Measurements from ENCODE around the gene CCNDBP1.
A peak's percentile ranks its signal among the peaks of the same experiment; 100 is the strongest.
"Not testable (repeated sequence)": the region's sequence is repeated elsewhere in the genome, so short reads cannot be mapped to it uniquely, and the experiment has no call there.

CCNDBP1 gene

DNA sequence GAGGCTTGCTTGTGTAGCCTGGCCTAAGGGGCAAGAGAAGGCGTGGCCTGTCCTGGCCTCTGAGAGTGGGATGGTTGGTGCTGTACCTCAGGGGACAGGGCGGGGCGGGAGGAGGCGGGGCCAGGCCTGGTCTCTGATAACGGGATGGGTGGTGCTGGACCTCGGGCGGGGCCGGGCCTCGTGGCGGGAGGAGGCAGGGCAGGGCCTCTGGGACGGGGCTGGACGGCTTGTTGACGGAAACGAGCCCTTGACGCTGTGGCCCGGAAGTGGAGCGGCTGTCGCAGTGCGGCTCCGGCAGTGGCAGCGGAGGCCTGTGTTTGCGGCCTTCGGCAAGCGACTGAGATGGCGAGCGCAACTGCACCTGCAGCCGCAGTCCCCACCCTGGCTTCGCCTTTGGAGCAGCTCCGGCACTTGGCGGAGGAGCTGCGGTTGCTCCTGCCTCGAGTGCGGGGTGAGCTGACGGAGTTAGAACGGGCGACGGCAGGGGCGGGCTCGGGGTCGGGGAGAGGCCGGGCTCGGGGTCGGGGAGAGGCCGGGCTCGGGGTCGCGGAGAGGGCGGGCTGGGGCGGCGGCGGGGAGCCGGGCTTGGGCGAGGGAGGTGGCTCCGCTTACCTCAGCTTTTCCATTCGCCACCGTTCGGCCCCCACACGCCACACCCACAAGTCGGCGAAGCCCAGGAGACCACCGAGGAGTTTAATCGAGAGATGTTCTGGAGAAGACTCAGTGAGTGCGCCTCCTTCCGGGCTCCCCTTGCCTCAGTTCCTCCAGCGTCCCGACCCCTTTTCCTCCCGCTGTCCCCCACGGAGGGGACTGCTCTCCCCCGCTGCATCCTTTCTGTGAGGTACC lies at the start of gene CCNDBP1:
CCNDBP1 (plus strand) TSS at position 247 of the 846 bp plus-strand sequence; CDS start at position 343, 96 bp downstream.
- peak; percentile 89 for DNase-seq

DNA sequence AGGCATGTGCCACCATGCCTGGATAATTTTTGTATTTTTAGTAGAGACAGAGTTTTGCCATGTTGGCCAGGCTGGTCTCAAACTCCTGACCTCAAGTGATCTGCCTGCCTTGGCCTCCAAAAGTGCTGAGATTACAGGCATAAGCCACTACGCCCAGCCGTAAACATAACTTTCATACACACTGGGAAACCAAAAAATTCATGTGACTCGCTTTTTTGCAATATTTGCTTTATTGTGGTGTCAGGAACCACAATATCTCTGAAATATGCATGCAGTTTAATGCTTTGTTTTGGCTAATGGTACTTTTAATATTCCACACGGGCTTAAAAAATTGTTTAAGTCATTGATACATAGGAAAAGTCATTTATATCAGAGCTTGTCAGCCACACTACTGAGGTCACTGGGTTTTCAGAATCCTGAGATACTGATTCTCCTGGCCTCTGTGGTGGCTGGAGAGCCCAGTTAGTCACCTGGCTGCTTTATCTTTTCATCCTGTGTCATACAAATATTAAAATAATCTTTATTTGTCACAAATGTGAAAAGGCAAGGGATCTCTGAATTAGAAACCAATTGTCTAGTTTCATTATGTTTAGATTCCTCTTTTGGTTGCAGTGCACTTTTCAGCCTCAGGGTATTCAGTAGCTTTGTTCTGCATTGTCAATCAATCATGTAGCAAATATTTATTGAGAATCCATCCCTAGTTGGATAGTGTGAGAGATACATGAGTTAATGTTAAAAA lies 41.8 kb upstream of the CCNDBP1 start:
- no peak for DNase-seq

- DNase-seq, result no peak
These were observed 40.7 kb upstream of the CCNDBP1 start for GRCh38 chr15:43144512-43144911.

DNA sequence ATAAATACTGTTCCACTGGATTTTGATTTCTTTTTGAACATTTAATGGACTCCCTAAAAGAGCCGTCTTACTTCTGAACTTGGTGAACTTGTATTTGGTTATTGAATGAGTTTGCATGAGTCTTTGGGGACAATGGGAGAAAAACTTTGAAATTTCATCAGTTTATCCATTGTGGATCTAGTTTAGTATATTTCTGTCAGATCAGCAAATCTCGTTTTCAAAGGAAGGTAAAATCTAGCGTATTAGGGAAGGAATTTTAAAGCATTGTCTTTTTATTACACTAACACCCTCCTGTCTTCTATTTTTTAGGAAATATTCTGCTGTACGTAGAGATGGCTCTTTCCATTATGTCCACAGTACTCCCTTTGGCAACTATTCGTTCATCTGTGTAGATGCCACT lies 39.0 kb upstream of the CCNDBP1 start:
- DNase-seq, result no peak

DNA sequence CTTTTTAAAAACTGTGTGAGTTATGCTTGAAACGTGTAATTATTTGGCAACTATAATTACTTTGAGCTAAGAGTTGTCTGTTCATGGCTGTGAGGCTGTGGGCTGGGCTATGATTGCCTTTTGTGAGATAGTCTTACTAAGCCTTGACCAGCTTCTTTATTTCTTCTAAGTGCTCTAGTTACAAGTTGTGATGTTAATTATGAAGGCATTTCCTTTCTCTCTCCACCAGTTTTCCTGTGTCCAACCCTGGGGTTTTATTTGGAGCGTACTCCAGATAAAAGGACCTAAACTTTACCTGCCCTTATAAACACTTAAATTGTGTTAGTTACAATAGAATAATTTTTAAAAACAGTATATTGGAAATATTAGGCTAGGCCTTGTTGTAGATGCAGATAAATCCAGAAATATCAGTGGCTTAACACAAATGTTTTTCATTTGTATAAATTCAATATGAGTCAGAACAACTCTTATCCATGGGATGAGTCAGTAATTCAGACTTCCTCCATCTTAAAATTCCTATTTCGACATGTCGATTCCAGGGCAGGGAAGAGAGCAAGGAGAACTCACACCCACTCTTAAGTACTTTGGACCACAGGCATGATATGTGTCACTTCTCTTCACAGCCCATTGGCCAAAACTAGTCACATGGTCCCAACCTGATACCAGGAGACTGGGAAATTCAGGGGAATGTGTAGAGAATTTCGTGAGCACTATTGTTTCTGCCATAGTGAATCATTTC lies 34.8 kb upstream of the CCNDBP1 start:
- DNase-seq, result no peak

- DNase-seq, result no peak
These were observed 33.5 kb upstream of the CCNDBP1 start for GRCh38 chr15:43151688-43152087.

DNA sequence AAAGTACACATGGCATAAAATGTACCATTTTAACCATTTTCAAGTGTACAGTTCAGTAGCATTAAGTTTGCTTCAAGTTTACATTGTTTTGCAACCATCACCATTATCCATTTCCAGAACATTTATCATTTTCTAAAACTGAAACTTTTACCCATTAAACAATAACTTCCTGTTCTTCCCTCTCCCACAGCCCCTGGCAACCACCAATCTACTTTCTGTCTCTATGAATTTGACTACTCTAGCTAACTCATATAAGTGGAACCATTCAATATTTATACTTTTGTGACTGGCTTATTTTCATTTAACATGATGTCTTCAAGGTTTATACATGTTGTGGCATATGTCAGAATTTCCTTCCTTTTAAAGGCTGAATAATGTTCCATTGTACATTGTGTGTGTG lies 31.9 kb upstream of the CCNDBP1 start:
- DNase-seq, result no peak

GRCh38 chr15:43165801-43166325 lies 19.3 kb upstream of the CCNDBP1 start:
- no peak for DNase-seq

DNA sequence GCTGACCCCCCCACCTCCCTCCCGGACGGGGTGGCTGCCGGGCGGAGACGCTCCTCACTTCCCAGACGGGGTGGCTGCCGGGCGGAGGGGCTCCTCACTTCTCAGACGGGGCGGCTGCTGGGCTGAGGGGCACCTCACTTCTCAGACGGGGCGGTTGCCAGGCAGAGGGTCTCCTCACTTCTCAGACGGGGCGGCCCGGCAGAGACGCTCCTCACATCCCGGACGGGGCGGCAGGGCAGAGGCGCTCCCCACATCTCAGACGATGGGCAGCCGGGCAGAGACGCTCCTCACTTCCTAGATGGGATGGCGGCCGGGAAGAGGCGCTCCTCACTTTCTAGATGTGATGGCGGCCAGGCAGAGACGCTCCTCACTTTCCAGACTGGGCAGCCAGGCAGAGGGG lies 17.9 kb upstream of the CCNDBP1 start:
- DNase-seq, result not testable (repeated sequence)

- no peak for DNase-seq
These were observed 16.8 kb upstream of the CCNDBP1 start for GRCh38 chr15:43168192-43169107.

- DNase-seq, result no peak
These were observed 15.3 kb upstream of the CCNDBP1 start for GRCh38 chr15:43169888-43170287.

DNA sequence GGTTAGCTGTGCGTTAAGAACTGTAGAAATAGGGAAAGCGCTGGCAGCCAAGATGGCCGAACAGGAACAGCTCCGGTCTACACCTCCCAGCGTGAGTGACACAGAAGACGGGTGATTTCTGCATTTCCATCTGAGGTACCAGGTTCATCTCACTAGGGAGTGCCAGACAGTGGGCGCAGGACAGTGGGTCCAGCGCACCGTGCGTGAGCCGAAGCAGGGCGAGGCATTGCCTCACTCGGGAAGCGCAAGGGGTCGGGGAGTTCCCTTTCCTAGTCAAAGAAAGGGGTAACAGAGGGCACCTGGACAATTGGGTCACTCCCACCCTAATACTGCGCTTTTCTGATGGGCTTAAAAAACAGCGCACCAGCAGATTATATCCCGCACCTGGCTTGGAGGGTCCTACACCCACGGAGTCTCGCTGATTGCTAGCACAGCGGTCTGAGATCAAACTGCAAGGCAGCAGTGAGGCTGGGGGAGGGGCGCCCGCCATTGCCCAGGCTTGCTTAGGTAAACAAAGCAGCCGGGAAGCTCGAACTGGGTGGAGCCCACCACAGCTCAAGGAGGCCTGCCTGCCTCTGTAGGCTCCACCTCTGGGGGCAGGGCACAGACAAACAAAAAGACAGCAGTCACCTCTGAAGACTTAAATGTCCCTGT lies 9.4 kb upstream of the CCNDBP1 start:
- not testable (repeated sequence) for DNase-seq

DNA sequence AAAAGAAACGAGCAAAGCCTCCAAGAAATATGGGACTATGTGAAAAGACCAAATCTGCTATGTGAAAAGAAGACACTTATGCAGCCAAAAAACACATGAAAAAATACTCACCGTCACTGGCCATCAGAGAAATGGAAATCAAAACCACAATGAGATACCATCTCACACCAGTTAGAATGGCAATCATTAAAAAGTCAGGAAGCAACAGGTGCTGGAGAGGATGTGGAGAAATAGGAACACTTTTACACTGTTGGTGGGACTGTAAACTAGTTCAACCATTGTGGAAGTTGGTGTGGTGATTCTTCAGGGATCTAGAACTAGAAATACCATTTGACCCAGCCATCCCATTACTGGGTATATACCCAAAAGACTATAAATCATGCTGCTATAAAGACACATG lies 8.1 kb upstream of the CCNDBP1 start:
- DNase-seq, result not testable (repeated sequence)

- DNase-seq, result no peak
These were observed 1.9 kb upstream of the CCNDBP1 start for GRCh38 chr15:43183270-43183669.

DNA sequence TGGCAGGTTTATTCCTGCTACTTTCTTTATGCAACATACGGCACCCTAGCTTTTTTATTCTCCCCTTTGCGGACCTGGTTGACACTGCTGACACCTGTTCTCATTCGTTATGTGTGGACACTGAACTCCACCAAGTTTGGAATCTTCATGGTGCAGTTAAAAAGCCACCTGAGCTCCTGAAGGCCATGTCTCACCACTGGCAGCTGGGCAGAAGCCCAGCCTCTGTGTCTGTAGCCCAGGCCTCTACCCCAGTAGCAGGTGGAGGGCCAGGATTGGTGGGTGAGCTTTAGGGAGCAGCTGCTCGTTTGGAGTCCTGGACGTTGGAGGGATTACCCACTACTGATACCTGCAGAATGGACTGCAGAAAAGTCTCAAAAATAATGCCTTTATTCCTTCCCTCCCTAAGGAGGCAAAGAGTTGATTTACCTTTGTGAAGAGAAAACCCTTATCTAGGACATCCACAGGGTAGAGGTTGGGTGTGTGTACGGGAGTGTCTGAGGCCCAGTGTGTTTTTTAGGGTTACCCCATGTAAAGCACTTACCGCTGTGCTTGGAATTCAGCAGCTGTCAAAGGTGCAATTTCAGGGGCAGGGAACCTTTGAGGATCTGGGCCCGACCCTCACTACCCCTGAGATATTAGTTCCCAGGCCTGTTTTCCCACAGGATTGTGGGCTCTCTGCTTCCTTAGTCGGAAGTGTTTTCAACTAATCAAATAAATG lies 637 bp upstream of the CCNDBP1 start:
- DNase-seq, result no peak

- DNase-seq, result no peak
These were observed 775 bp downstream of the CCNDBP1 start for GRCh38 chr15:43186003-43186353.

DNA sequence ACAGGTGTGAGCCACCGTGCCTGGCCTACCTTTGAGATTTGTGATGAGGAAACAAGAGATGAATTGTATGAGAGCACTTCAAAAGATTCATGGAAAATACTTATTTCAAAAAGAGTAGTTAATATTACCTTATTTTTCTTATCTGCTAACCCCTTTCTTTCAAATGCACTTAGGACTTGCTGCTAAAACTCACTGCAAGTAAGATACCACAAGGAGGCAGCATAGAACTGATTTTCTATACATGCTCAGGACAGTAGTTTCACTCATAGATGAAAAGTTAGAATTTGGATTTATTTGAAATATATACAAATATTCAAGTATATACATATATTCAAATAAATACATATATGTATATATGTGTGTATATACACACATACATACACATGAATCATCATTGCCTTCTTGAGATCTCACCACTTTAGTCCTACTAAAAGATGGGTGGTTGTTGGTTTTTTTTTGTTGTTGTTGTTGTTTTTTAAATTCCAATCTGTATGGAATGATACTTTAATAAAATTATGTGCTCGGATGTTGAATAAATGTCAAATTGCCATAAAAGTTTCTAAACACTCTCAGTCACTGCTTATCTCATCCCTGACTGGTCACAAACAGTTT lies 2.4 kb downstream of the CCNDBP1 start:
- no peak for DNase-seq

DNA sequence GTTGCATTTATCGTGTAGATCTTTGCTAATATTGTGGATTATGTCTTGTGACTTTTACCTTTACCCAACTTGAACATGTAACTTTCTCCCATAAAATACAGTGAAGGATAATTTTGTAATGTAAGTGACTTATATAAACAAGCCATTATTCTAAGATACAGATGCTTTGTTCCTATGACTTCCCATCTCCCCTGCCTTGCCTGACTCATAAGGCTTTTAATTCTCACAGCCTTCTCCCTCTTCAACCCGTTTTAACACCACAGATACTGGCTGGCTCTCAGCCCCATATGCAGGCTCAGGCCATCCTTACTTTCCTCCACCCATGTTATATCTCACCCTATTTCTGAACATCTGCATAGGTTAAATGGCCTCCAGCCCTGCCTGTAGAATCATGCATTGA lies 4.1 kb downstream of the CCNDBP1 start:
- no peak for DNase-seq

- no peak for DNase-seq
These were observed 5.0 kb downstream of the CCNDBP1 start for GRCh38 chr15:43190178-43190577.

DNA sequence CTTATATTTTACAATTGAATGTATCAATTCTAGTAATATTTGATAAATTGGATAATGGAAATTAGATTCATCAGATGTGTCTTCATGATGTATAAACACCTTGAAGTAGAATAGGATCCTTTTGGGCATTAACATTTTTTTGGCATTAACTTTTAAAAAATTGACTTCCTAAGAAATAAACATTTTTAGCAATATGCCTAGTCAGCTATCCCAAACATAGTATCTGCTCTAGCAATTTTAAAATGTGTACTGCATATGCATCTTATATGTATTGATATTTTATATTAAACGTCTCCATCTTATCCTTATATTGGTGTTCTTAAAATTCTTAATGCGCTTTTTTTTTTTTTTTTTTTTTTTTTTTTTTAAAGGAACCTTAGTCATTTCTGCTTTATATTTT lies 8.5 kb downstream of the CCNDBP1 start:
- DNase-seq, result no peak

DNA sequence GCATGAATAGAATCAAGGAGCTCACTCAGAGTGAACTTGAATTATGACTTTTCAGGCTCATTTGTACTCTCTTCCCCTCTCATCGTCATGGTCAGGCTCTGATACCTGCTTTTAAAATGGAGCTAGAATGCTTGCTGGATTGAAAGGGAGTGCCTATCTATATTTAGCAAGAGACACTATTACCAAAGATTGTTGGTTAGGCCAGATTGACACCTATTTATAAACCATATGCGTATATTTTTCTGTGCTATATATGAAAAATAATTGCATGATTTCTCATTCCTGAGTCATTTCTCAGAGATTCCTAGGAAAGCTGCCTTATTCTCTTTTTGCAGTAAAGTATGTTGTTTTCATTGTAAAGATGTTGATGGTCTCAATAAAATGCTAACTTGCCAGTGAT lies 9.6 kb downstream of the CCNDBP1 start:
- DNase-seq, result no peak
